Epithelial cell of prostate (primary cell): ENCODE results near the gene TOB1.

ENCODE experiments used
- DNase-seq: peaks from one replicate; pipeline ENCODE4 v3.0.0-alpha.2; 2011; ENCODE audit warnings: low read depth, low spot score
- H3K27ac ChIP-seq: fragments of 450-650 bp; 2 replicates; pipeline ENCODE4 v1.5.1; 2017; ENCODE audit warnings: mild to moderate bottlenecking

TOB1 gene

GRCh38 chr17:50815400-50815799 lies 50.8 kb downstream of the TOB1 start:
- no peak overlapping the region for H3K27ac ChIP-seq
- DNase-seq = no peak

- H3K27ac ChIP-seq = no peak overlapping the region
- DNase-seq = no peak
Measured at GRCh38 chr17:50813583-50813982, 52.6 kb downstream of the TOB1 start.
